Measurements from ENCODE around the gene DCN. TPM values are rescaled to one million over a fixed set of nuclear protein-coding genes. Genes with fewer than 3 reads are reported as not detected.

DCN gene
- total and polyA plus RNA-seq, 2 donors (not counting 3 experiments of a cell fraction or from before 2014, with no cell fraction given): 0.42 to 0.43 TPM

DNA sequence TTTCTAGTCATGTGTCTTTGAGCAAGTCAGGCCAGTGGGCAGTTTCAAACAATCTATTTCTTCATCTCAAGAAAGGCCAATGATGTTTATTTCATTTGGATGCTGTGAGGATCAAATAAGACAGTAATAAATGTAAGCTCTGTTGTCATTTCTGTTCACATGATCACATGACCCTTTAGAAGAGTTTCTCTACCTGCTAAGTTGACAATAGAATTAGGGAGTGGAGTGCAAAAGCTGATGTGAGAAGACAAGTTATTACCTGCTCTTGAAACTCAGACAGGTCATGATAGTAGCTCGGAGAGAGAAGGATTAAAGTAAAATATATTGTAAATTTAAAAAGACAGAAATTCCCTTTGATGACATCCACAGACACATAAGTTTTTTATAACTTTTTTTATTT is 37.3 kb upstream of the DCN start:
- no peaks in the 10 kb centered on the region for H4K20me1 ChIP-seq (replicated peaks; ENCODE audit: control insufficient read depth, extremely low read depth, insufficient read depth, low read length)
- H3K9me3 ChIP-seq (replicated peaks; ENCODE audit: control insufficient read depth, insufficient read depth, low read length): no peaks in the 10 kb centered on the region
- H2AFZ ChIP-seq (ENCODE audit: low read depth, low read length): no peak overlapping the region
- POLR2A ChIA-PET: no interaction called here
- H3K9me1 ChIP-seq (replicated peaks; ENCODE audit: control insufficient read depth, extremely low read depth, insufficient read depth, low read length): no peaks in the 10 kb centered on the region
- FAIRE-seq (no peak), DNase-seq (ENCODE audit: low read depth, low spot score) (no peak)
- intact Hi-C loops (cut with micrococcal nuclease) (no loop called here), dilution Hi-C loops (cut with MboI; ENCODE audit: extremely low pct_ligation_motif_present, low sequenced_read_pairs) (no loop called here)
- TF ChIP-seq MYC (IDR thresholded peaks at IDR 0.05; ENCODE audit: low read depth, low read length) (no peak), GATA2 (IDR thresholded peaks at IDR 0.05; ENCODE audit: insufficient read depth, insufficient read length, low read depth, low read length) (no peak), FOS (IDR thresholded peaks at IDR 0.05; ENCODE audit: borderline replicate concordance, insufficient read depth, low read length) (no peak)
- no peak overlapping the region for H3K9ac ChIP-seq (replicated peaks; ENCODE audit: extremely low read depth, insufficient read depth, low read length)
- CTCF ChIA-PET: no interaction called here
- no peak overlapping the region for H3K4me2 ChIP-seq (ENCODE audit: insufficient read depth, low read length)
- H3K4me1 ChIP-seq (ENCODE audit: control insufficient read depth, extremely low read depth, insufficient read depth, low read length): no peaks in the 10 kb centered on the region
- H3K79me2 ChIP-seq (ENCODE audit: control insufficient read depth, insufficient read depth, low read length): no peaks in the 10 kb centered on the region
- no peak overlapping the region for H3K27ac ChIP-seq (ENCODE audit: insufficient read depth, low read depth, low read length)
- no TSS peak for BruUV-seq (replicated peaks)
- no peaks in the 10 kb centered on the region for H3K27me3 ChIP-seq (ENCODE audit: control insufficient read depth in 2 of 2, insufficient read depth in 2 of 2, low read length in 2 of 2)
- no peak overlapping the region for H3K4me3 ChIP-seq (replicated peaks in 1 of 3; ENCODE audit: insufficient read depth in 1 of 3, low read depth in 1 of 3, low read length in 3 of 3)
- H3K36me3 ChIP-seq (ENCODE audit: control insufficient read depth in 2 of 2, extremely low read depth in 1 of 2, insufficient read depth in 2 of 2, low read length in 2 of 2): no peaks in the 10 kb centered on the region

- POLR2A ChIA-PET: no interaction called here
- no peak overlapping the region for H3K27ac ChIP-seq (ENCODE audit: insufficient read depth, low read depth, low read length)
- intact Hi-C loops (cut with micrococcal nuclease) (no loop called here), dilution Hi-C loops (cut with MboI; ENCODE audit: extremely low pct_ligation_motif_present, low sequenced_read_pairs) (no loop called here)
- H3K27me3 ChIP-seq (ENCODE audit: control insufficient read depth in 2 of 2, insufficient read depth in 2 of 2, low read length in 2 of 2): no peaks in the 10 kb centered on the region
- no peaks in the 10 kb centered on the region for H3K79me2 ChIP-seq (ENCODE audit: control insufficient read depth, insufficient read depth, low read length)
- no peaks in the 10 kb centered on the region for H3K4me1 ChIP-seq (ENCODE audit: control insufficient read depth, extremely low read depth, insufficient read depth, low read length)
- FAIRE-seq: no peak
- TF ChIP-seq EZH2 (IDR thresholded peaks at IDR 0.05; ENCODE audit: borderline replicate concordance, low read depth, low read length, severe bottlenecking) (no peak), JUN (IDR thresholded peaks at IDR 0.05; ENCODE audit: borderline replicate concordance, insufficient read depth, insufficient read length, low read depth) (no peak), MAX (IDR thresholded peaks at IDR 0.05; ENCODE audit: insufficient read depth, insufficient read length) (no peak), GATA2 (IDR thresholded peaks at IDR 0.05; ENCODE audit: insufficient read depth, insufficient read length, low read depth, low read length) (no peak), POLR2A (IDR thresholded peaks at IDR 0.05; ENCODE audit: low read depth, low read length) (no peak), POLR2AphosphoS5 (IDR thresholded peaks at IDR 0.05; ENCODE audit: insufficient read depth, low read depth, low read length) (no peak), FOS (IDR thresholded peaks at IDR 0.05; ENCODE audit: borderline replicate concordance, insufficient read depth, low read length) (no peak), MYC (IDR thresholded peaks at IDR 0.05; ENCODE audit: low read depth, low read length) (no peak), CTCF (IDR thresholded peaks at IDR 0.05; ENCODE audit: extremely low read depth in 1 of 2, insufficient read depth in 1 of 2, low read depth in 1 of 2, low read length in 2 of 2) (no peak)
- BruUV-seq (replicated peaks): no TSS peak
- H3K36me3 ChIP-seq (ENCODE audit: control insufficient read depth in 2 of 2, extremely low read depth in 1 of 2, insufficient read depth in 2 of 2, low read length in 2 of 2): no peaks in the 10 kb centered on the region
- no peaks in the 10 kb centered on the region for H4K20me1 ChIP-seq (replicated peaks; ENCODE audit: control insufficient read depth, extremely low read depth, insufficient read depth, low read length)
- H3K9me3 ChIP-seq (replicated peaks; ENCODE audit: control insufficient read depth, insufficient read depth, low read length): no peaks in the 10 kb centered on the region
- no peak overlapping the region for H3K9ac ChIP-seq (replicated peaks; ENCODE audit: extremely low read depth, insufficient read depth, low read length)
- no peaks in the 10 kb centered on the region for H3K9me1 ChIP-seq (replicated peaks; ENCODE audit: control insufficient read depth, extremely low read depth, insufficient read depth, low read length)
- H3K4me2 ChIP-seq (ENCODE audit: insufficient read depth, low read length): no peak overlapping the region
- CTCF ChIA-PET: no interaction called here
- H2AFZ ChIP-seq (ENCODE audit: low read depth, low read length): no peak overlapping the region
- no peak for DNase-seq (ENCODE audit: low read depth, low spot score)
- no peak overlapping the region for H3K4me3 ChIP-seq (replicated peaks in 1 of 3; ENCODE audit: insufficient read depth in 1 of 3, low read depth in 1 of 3, low read length in 3 of 3)
Observed at GRCh38 chr12:91219511-91219910, 36.9 kb upstream of the DCN start.
